NOMO-1 (cell line): ENCODE measurements around the gene ASIC2.

Experiments
- DNase-seq, 2 experiments: peaks; one replicate each; lab custom pipeline; 2025; ENCODE audit not compliant: unreplicated experiment in 2 of 2; lab: John Stamatoyannopoulos, UW

The ASIC2 gene

DNA sequence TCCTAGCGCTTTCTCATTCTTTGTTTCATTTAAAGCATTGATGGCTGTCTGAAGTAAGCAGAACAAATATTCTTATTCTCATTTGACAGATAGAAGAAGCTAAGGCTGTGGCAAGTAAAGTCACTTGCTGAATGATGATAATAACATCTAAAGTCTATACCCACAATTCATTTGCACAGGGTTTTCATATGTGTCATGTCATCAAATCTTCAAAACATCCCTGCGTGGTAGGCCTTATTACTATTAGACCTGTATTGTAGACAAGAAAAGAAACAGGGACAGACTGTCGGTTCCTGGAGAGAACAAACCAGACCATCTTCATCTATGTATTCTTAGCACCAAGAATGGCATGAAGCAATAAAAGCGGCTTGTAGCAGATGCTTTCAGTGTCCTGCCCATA is 85.9 kb downstream of the ASIC2 start:
- no peak for DNase-seq

DNA sequence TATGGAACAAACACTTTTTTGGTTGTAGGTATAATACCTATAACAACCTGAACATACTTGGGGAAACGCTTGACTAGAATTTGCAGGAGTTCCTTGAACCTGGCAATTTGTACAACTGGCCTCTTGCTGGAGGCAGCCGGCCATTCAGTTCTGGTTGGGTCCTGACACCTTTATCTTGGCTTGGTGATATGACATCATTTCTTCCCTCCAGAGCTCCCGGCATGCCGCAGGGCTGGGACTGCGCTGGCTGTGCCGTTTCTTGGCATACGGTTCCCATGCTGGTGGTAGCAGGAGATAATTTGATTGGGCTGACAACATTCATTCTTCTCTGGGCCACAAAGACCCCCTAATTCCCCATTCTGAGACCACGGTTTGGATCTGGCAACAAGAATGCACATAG is 87.5 kb downstream of the ASIC2 start:
- no peak for DNase-seq

DNA sequence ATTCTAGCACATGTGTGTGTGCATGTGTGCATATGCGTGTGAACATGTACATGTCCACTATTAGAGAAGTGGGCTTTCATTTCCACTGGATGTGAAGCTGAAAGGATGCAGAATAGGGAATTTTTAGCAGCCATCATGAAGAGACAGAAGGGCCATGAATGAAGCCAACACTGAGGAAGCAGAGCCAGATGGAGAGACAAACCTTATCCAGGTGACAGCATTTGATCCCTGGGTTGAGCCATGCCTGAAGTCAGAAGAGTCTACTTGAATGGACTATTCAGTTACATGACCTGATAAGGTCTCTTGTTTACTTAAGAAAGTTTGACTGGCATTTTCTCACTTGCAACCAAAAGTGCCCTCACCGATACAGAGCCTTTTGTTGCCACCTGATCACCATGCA is 88.4 kb downstream of the ASIC2 start:
- no peak for DNase-seq

DNA sequence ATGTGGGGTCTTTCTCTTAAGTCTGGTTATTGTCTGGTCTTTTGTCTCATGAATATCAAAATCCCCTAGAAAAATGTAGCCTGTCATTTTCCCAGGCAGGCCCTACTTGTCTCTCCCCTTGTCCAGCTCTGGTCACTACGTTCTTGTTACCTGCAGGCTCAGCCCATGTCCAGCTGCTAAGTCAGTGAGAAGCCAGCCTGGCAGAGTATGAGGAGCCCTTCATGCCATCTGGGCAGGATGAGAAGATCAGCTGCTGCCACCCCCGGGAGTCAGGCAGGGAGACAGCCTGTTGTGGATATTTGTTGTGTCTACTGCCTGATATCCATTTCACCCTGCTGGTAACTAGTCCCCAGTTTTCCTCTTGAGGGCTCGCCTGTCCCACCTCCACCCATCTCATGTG is 88.9 kb downstream of the ASIC2 start:
- DNase-seq, result no peak

DNA sequence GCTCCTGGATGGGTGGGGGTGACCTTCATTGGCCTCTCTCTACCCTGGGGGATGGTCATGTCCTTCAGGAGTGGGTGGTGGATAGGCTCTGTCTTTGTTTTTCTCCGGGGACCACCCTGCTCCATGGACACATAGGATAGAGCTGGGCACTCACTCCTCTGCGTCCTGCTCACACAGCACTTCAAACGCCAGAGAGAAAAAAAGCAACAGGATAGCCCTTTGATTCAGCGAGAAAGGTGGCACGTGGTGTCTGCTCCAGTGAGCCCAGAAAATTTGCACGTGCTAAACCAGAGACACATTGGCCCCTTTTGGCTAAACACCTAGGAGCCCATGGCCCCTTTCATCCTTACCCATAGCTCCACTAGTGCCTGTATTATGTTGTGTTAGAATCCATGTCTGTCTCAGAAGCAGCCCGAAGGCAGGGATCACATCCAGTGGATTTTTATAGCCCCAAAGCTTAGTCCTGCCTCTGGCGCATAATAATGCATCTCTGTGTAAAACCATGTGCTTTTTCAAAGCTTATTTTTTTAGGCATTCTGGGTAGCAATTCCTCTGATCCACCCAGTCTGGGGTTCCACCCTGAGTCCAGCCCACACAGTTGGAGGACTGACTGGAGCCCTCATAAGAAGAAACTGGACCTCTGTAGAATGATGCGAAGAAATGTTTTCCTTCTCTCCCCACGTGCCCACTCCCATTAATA is 90.1 kb downstream of the ASIC2 start:
- DNase-seq, result no peak

DNA sequence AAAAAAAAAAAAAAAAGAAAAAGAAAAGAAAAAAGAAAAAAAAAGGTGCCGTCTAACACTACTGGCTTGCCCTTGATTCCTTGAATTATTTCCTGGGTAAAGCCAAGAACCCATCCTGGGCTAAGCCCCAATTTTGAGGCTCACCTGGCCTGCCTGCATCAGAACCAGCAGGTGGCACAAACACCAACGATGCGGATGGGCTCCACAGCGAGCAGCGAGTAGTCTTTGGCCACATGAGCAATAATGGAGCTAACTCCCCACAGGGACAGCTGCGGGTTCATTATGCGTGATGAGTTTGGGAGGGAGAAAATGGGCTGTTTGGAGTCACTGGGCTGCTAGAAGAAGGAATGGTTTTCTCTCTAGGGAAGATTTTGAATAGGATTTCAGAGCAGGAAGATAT is 91.1 kb downstream of the ASIC2 start:
- no peak for DNase-seq

DNA sequence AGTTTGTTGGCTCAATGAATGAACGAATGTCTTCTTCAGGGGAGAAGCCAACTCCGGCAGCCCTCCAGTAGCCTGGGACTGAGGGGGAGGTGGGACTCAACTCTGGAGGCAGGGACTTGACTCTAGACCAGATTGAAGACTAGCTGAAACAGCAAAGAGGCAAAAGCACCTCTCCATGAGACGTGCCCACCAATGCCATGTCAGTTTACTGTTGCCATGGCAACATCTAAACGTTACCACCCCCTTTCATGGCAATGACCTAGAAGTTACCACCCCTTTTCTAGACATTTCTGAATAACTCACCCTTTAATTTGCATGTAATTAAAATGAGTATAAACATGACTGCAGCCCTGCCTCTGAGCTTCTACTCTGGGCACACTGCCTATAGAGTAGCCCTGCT is 91.8 kb downstream of the ASIC2 start:
- no peak for DNase-seq

DNA sequence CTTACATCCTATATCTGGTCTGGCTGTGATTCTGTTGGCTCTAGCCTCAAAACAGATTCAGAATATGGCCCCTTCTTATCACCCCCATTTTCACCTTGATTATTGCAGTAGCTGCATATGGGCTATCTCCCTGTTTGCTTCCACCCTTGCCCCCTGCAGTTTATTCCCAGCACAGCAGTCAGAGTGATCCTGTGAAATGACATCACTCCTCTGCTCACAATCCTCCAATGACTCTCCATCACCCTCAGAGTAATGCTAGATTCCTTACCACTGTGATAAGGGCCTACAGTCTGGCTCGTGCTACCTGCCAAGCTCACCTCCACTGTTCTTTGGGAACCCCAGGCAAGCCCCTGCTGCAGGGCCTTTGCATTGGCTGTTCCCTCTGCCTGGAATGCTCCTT is 92.5 kb downstream of the ASIC2 start:
- no peak for DNase-seq

DNA sequence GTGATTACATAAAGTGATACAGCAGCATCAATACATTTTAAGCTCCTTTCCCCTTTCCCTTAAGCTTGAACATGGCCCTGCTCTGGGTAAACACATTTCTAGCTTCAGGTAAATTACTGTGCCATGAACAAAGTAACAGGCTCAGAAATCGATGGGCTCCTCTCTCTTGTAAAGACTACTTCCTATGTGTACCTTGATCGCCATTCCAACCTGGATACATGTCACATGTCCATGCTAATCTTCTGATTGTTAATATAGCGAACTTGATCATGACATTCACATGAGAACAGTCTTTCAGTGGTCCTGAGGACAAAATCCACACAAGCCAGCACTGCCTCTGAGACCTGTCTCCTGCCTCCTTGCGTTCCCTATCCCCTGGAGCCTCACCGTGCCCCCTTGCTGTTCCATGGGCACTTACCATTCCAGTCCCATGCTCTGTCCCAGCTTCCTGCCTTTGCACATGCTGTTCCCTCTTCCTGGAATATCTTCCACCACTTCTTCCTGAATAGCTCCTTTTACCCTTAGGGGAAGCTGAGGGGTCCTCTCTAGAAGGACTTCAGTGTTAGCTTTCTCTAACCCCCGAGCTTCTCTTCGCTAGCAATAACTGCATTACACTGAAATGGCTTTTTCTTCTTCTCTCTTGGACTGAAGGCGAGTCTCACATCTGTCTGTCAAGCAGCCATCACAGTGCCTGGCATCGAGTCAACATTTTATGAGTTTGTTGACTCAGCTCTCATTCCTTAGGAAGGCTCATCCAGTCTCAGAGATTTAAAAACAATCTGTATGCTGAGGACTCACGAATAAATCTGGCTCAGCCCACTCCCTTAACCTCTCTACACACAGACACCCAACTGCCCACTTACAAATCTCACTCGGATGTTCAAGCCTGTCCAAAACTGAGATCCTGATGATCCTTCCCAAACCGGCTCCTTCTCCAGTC is 93.3 kb downstream of the ASIC2 start:
- no peak for DNase-seq

DNA sequence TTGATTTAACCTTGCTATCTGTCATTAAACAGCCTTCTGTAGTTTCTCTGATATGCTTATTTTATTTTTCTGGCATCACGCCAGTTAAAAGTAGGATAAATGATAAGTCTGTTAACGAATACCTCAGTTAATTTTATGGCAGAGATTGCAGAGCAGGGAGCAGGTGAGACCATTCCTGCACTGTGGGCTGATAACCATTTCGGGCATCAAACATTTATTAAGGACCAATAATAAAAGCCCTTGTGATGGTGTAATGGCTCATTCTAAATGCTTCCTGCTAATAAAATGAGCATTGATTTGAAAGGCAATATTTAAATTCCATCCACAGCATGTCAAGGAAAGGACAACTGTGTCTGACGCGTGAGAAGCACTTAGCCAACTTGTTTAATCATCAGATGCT is 94.1 kb downstream of the ASIC2 start:
- DNase-seq, result no peak

DNA sequence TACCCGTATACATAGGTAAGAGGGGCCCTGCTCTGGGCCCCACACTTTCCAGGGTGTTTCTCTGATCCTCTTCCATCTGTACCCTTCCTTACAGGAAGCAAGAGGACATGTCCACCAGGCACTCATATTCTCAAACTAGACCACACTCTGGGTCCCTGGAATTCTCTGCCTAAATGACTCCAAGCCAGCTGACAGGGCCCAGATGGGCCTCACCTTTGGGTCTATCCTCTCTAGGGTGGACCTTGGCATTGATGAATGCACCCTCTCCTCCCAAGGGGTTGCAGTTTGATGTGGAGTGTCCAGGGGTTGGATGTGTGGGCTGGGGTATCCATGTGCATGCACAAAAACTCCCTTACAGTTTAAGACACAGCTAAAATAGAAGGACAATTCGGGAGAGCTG is 95.8 kb downstream of the ASIC2 start:
- no peak for DNase-seq

DNA sequence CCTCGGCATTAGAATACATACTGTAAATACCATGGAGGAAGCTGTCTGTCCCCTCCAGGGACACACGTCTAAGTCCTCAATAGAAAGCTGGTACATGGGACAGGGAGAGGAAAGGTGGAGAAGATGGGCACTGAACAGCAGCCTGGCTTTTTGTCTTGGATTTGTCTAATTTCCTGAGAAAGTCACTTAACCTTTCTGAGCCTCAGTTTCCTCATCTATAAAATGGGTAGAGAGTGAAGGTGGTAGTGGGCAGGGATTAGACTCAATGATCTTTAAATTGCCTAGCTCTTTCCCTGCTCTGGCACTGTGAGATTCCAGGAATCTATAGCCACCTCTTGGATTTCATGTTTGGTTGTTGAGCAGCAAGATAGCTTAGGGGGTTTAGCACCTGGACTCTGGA is 96.2 kb downstream of the ASIC2 start:
- no peak for DNase-seq

DNA sequence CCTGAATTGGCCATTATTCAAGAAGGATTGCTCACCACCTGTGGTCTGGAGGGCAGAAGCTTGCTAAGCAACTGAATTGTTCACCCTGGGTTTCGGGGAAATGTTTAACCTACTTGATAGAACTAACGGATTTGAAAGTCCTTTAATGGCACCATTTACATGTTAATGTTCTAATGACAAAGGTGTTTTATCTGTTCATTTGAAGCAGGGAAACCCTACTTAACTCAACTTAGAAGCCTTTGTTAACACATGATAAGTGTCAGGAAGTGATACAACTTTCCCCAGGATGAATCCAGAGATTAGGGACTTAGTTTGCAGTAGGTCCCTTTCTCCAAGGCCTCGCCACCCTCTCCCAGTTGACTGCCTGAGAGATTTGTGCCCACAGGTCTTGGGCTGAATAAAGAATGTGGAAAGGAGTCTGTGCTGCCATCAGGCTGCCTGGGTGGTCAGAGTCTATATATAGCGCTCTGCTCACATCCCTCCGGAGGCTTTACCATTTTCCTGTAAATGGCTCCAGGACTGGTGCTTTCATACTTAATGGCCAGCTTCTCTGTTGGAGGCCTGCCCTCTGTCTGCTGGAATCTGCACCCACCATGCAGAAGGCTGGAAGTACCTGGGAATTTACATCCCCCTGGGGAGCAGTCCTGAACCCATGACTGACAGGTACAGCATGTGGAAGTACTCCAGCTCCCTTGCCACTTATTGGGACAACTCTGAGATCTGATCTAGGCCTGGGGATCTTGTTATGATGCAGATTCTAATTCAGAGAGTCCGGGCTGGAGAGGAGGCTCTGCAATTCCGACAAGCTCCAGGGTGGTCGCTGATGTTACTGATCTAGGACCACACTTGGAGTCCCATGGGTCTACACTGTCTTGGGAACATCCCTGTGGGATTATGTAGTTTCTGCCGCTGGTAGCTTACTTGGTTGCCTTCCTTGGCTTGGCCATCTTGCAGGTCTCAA is 99.9 kb downstream of the ASIC2 start:
- DNase-seq, result no peak

DNA sequence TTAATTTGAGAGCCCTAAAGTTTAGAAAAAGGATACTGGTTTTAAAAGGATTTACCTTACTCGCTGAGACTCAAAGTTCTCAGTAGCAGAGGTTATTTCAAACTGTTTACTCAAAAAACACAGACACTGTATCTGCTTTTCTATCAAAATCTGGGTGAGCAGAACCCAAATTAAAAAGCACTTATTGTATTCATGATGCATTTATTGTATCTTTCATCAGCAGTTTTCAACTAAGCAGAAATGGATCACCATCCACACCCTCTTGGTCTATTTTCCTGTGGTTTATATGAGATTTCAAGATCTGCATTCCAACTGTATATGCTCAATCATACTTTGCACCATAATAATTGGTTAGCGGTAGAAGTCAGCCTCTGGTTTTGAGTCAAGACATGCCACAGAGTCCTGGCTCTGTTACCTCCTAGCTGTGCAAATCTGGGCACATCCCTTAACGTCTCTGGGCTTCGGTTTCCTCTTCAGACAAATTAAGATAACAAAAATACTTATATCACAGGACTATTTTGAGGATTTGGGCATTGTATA is 109.5 kb downstream of the ASIC2 start:
- no peak for DNase-seq

DNA sequence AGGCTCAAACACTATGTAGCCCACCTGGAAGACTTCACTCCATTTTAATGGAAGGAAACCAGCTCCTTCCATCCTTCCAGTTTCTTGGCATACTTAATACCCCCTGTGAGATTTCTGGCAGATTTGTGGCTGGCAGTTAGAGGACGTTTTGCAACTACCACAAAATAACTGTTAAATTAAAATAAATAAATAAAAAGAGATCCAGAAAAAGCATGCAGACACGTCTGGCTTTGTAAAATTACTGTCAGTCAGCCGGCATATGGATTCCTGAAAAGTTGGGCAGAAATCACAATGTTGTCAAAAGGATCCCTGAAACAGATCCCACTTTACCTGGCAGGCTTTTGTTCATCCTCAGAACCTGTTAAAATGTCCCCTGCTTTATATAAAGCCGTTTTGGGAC is 113.9 kb downstream of the ASIC2 start:
- no peak for DNase-seq

DNA sequence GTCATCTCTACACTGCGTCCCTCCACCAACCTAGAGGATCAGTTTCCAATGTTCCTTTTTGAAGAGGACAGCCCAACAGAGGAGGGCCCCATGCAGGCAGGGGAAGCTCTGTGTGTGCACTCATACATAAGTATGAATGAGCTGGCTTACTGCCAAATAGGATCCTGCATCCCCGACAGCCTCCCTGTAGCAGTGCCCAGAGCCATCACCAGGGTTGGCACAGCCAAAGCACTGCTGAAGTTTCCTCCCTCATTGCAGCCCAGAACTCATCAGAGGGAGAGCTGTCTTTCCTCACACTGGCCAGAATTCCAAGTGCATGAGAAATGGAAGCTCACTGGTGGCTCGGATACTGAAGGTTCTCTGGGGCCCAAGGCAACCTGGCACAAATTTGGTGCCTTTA is 114.4 kb downstream of the ASIC2 start:
- no peak for DNase-seq

DNA sequence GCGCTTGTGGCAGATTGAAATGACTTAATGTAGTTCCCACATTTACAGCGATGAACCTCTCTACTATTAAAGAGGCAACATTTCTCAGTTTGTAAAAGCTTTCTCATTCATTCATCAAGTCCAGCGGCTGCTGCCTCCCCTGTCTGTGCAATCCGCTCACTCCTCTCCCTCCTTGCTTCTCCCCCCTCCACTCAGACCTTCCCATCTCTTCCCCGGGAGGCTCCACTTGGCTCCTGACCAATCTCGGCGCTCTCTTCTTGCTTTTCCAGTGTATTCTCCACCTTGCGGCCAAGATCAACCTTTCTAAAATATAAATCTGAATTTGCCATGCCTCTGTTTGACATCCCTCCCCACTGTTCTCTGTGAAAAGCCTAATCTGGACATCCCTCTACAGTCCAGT is 117.5 kb downstream of the ASIC2 start:
- no peak for DNase-seq

DNA sequence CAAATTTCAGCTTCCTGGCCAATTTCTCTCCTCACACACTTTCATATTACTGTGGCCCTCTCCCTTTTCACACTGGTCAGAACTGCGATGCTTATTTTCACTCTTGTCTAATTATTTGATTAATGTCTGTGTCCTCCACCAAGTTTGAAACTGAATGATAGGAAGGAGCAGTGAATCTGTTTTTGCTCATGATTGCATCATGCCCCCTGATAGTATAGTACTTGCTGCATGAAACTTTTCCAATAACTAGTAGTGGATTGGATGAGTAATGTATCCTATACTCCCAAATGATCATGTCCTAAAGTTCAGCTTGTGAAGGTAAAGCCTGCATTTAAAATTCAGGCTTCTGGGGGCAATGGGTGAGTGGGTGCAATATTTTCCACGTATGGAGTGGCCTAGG is 121.2 kb downstream of the ASIC2 start:
- DNase-seq, result no peak

DNA sequence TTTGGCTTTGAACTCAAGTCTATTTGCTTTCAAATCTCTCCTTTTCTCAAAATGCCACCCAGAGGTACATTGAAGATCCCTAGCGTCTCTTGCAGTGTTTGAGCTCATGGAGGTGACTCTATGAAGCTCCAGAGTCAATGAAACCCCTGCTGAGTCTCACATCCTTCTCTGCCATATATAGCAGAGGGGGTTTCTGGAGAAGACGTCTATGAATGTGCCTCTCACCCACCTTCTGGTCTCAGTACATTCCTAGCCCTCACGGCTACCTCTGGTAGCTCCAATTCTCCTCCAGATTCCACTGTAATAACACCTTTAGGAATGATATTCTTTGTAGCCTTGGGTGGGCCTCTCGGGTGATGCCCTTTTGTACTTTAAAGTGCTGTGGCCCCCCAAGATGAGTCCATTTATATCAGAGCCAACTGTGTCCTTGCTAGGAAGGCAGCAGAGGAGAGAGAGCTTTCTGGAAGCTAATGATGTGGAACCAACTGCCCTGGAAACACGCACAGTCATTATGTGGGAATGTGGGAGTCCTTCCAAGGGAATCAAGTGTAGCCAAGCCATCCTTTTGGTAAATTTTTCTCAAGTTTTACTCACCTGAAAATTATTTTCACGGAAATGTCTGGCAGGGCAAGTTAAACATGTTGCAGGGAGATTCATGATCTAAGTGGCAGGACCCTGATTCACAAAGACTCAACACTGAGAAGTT is 123.4 kb downstream of the ASIC2 start:
- no peak for DNase-seq

DNA sequence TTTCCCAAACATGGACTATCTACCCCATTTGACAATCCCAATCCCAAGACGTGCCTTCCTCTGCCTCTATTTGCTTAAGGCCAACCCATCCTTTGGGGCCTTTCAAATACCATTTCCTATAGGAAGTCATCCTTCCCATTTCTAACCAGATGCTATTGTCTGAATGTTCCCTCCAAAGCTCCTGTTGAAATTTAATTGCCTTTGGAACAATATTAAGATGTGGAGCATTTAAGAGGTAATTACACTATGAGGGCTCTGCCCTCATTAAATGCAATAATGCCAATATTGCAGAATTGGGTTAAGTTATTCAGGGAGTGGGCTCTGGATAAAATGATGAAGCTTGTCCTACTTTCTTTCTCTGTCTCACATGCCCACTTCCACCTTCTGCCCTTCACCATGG is 125.4 kb downstream of the ASIC2 start:
- no peak for DNase-seq
